Measurements from ENCODE around the gene SPATA4.
"Not testable (repeated sequence)": the region's sequence is repeated elsewhere in the genome, so short reads cannot be mapped to it uniquely, and the experiment has no call there.

SPATA4 gene

GRCh38 chr4:176222149-176222548, 26.8 kb upstream of the SPATA4 start:
- H3K36me3 ChIP-seq (ENCODE audit: control insufficient read depth in 2 of 2, insufficient read depth in 2 of 2, low read length in 2 of 2), result no peaks in the 10 kb centered on the region
- no peaks in the 10 kb centered on the region for H3K27me3 ChIP-seq (ENCODE audit: control insufficient read depth in 2 of 2, insufficient read depth in 2 of 2, low read length in 2 of 2)
- H3K4me3 ChIP-seq (ENCODE audit: low read length in 2 of 2), result no peak overlapping the region
- H3K9me3 ChIP-seq (ENCODE audit: control insufficient read depth in 2 of 2, low read length in 2 of 2), result no peaks in the 10 kb centered on the region
- H3K27ac ChIP-seq (ENCODE audit: low read depth in 2 of 2, low read length in 2 of 2), result no peak overlapping the region
- H3K9ac ChIP-seq (ENCODE audit: low read depth in 1 of 2, low read length in 2 of 2), result no peak overlapping the region
- H3K4me1 ChIP-seq (ENCODE audit: control insufficient read depth in 2 of 2, insufficient read depth in 2 of 2, low read length in 2 of 2), result no peaks in the 10 kb centered on the region

- Histone ChIP-seq H3K4me3 (ENCODE audit: low read length in 2 of 2) (no peak overlapping the region), H3K36me3 (ENCODE audit: control insufficient read depth in 2 of 2, insufficient read depth in 2 of 2, low read length in 2 of 2) (no peaks in the 10 kb centered on the region), H3K9me3 (ENCODE audit: control insufficient read depth in 2 of 2, low read length in 2 of 2) (no peaks in the 10 kb centered on the region)
Measured at GRCh38 chr4:176217510-176217909, 22.1 kb upstream of the SPATA4 start.

GRCh38 chr4:176212351-176212750, 17.0 kb upstream of the SPATA4 start:
- not testable (repeated sequence) for H3K9me3 ChIP-seq (ENCODE audit: control insufficient read depth in 2 of 2, low read length in 2 of 2); H3K9ac ChIP-seq (ENCODE audit: low read depth in 1 of 2, low read length in 2 of 2); H3K36me3 ChIP-seq (ENCODE audit: control insufficient read depth in 2 of 2, insufficient read depth in 2 of 2, low read length in 2 of 2); H3K27ac ChIP-seq (ENCODE audit: low read depth in 2 of 2, low read length in 2 of 2); H3K27me3 ChIP-seq (ENCODE audit: control insufficient read depth in 2 of 2, insufficient read depth in 2 of 2, low read length in 2 of 2); H3K4me3 ChIP-seq (ENCODE audit: low read length in 2 of 2); H3K4me1 ChIP-seq (ENCODE audit: control insufficient read depth in 2 of 2, insufficient read depth in 2 of 2, low read length in 2 of 2)

More at GRCh38 chr4:176217510-176217909, 22.1 kb upstream of the SPATA4 start:
- no peaks in the 10 kb centered on the region for H3K4me1 ChIP-seq (ENCODE audit: control insufficient read depth in 2 of 2, insufficient read depth in 2 of 2, low read length in 2 of 2)
- H3K9ac ChIP-seq (ENCODE audit: low read depth in 1 of 2, low read length in 2 of 2), result no peak overlapping the region
- H3K27me3 ChIP-seq (ENCODE audit: control insufficient read depth in 2 of 2, insufficient read depth in 2 of 2, low read length in 2 of 2), result no peaks in the 10 kb centered on the region
- no peak overlapping the region for H3K27ac ChIP-seq (ENCODE audit: low read depth in 2 of 2, low read length in 2 of 2)

GRCh38 chr4:176210579-176211296, 15.4 kb upstream of the SPATA4 start:
- Histone ChIP-seq H3K9me3 (ENCODE audit: control insufficient read depth in 2 of 2, low read length in 2 of 2) (no peaks in the 10 kb centered on the region), H3K4me1 (ENCODE audit: control insufficient read depth in 2 of 2, insufficient read depth in 2 of 2, low read length in 2 of 2) (no peaks in the 10 kb centered on the region), H3K27ac (ENCODE audit: low read depth in 2 of 2, low read length in 2 of 2) (no peak overlapping the region)

GRCh38 chr4:176210101-176210500, 14.7 kb upstream of the SPATA4 start:
- Histone ChIP-seq H3K4me1 (ENCODE audit: control insufficient read depth in 2 of 2, insufficient read depth in 2 of 2, low read length in 2 of 2) (no peaks in the 10 kb centered on the region), H3K4me3 (ENCODE audit: low read length in 2 of 2) (no peak overlapping the region), H3K9ac (ENCODE audit: low read depth in 1 of 2, low read length in 2 of 2) (no peak overlapping the region), H3K27ac (ENCODE audit: low read depth in 2 of 2, low read length in 2 of 2) (no peak overlapping the region), H3K27me3 (ENCODE audit: control insufficient read depth in 2 of 2, insufficient read depth in 2 of 2, low read length in 2 of 2) (peaks cover 0 to 4% of the 10 kb centered on the region in 2 donors), H3K9me3 (ENCODE audit: control insufficient read depth in 2 of 2, low read length in 2 of 2) (no peaks in the 10 kb centered on the region), H3K36me3 (ENCODE audit: control insufficient read depth in 2 of 2, insufficient read depth in 2 of 2, low read length in 2 of 2) (no peaks in the 10 kb centered on the region)

More at GRCh38 chr4:176210579-176211296, 15.4 kb upstream of the SPATA4 start:
- no peak overlapping the region for H3K9ac ChIP-seq (ENCODE audit: low read depth in 1 of 2, low read length in 2 of 2)
- H3K4me3 ChIP-seq (ENCODE audit: low read length in 2 of 2), result no peak overlapping the region
- H3K27me3 ChIP-seq (ENCODE audit: control insufficient read depth in 2 of 2, insufficient read depth in 2 of 2, low read length in 2 of 2), result peaks cover 0 to 4% of the 10 kb centered on the region in 2 donors
- no peaks in the 10 kb centered on the region for H3K36me3 ChIP-seq (ENCODE audit: control insufficient read depth in 2 of 2, insufficient read depth in 2 of 2, low read length in 2 of 2)

GRCh38 chr4:176209535-176209934, 14.2 kb upstream of the SPATA4 start:
- no peak overlapping the region for H3K27ac ChIP-seq (ENCODE audit: low read depth in 2 of 2, low read length in 2 of 2)
- H3K9me3 ChIP-seq (ENCODE audit: control insufficient read depth in 2 of 2, low read length in 2 of 2), result no peaks in the 10 kb centered on the region
- no peak overlapping the region for H3K4me3 ChIP-seq (ENCODE audit: low read length in 2 of 2)
- H3K4me1 ChIP-seq (ENCODE audit: control insufficient read depth in 2 of 2, insufficient read depth in 2 of 2, low read length in 2 of 2), result no peaks in the 10 kb centered on the region
- peaks cover 0 to 4% of the 10 kb centered on the region in 2 donors for H3K27me3 ChIP-seq (ENCODE audit: control insufficient read depth in 2 of 2, insufficient read depth in 2 of 2, low read length in 2 of 2)
- no peak overlapping the region for H3K9ac ChIP-seq (ENCODE audit: low read depth in 1 of 2, low read length in 2 of 2)
- no peaks in the 10 kb centered on the region for H3K36me3 ChIP-seq (ENCODE audit: control insufficient read depth in 2 of 2, insufficient read depth in 2 of 2, low read length in 2 of 2)

- Histone ChIP-seq H3K4me1 (ENCODE audit: control insufficient read depth in 2 of 2, insufficient read depth in 2 of 2, low read length in 2 of 2) (no peaks in the 10 kb centered on the region), H3K4me3 (ENCODE audit: low read length in 2 of 2) (no peak overlapping the region), H3K9me3 (ENCODE audit: control insufficient read depth in 2 of 2, low read length in 2 of 2) (no peaks in the 10 kb centered on the region), H3K36me3 (ENCODE audit: control insufficient read depth in 2 of 2, insufficient read depth in 2 of 2, low read length in 2 of 2) (no peaks in the 10 kb centered on the region), H3K27me3 (ENCODE audit: control insufficient read depth in 2 of 2, insufficient read depth in 2 of 2, low read length in 2 of 2) (peaks cover 0 to 4% of the 10 kb centered on the region in 2 donors), H3K27ac (ENCODE audit: low read depth in 2 of 2, low read length in 2 of 2) (no peak overlapping the region), H3K9ac (ENCODE audit: low read depth in 1 of 2, low read length in 2 of 2) (no peak overlapping the region)
Measured at GRCh38 chr4:176207839-176208238, 12.5 kb upstream of the SPATA4 start.

GRCh38 chr4:176205299-176205698, 9.9 kb upstream of the SPATA4 start:
- Histone ChIP-seq H3K27me3 (ENCODE audit: control insufficient read depth in 2 of 2, insufficient read depth in 2 of 2, low read length in 2 of 2) (peaks cover 0 to 4% of the 10 kb centered on the region in 2 donors), H3K27ac (ENCODE audit: low read depth in 2 of 2, low read length in 2 of 2) (no peak overlapping the region)

GRCh38 chr4:176198316-176198903, 3.0 kb upstream of the SPATA4 start:
- no peaks in the 10 kb centered on the region for H3K27me3 ChIP-seq (ENCODE audit: control insufficient read depth in 2 of 2, insufficient read depth in 2 of 2, low read length in 2 of 2)
- H3K27ac ChIP-seq (ENCODE audit: low read depth in 2 of 2, low read length in 2 of 2), result no peak overlapping the region
- no peaks in the 10 kb centered on the region for H3K36me3 ChIP-seq (ENCODE audit: control insufficient read depth in 2 of 2, insufficient read depth in 2 of 2, low read length in 2 of 2)
- H3K9ac ChIP-seq (ENCODE audit: low read depth in 1 of 2, low read length in 2 of 2), result no peak overlapping the region
- no peaks in the 10 kb centered on the region for H3K9me3 ChIP-seq (ENCODE audit: control insufficient read depth in 2 of 2, low read length in 2 of 2)
- H3K4me1 ChIP-seq (ENCODE audit: control insufficient read depth in 2 of 2, insufficient read depth in 2 of 2, low read length in 2 of 2), result peaks cover 4% of the 10 kb centered on the region in 2 donors
- no peak overlapping the region for H3K4me3 ChIP-seq (ENCODE audit: low read length in 2 of 2)

More at GRCh38 chr4:176205299-176205698, 9.9 kb upstream of the SPATA4 start:
- no peak overlapping the region for H3K9ac ChIP-seq (ENCODE audit: low read depth in 1 of 2, low read length in 2 of 2)
- H3K4me1 ChIP-seq (ENCODE audit: control insufficient read depth in 2 of 2, insufficient read depth in 2 of 2, low read length in 2 of 2), result no peaks in the 10 kb centered on the region
- H3K4me3 ChIP-seq (ENCODE audit: low read length in 2 of 2), result no peak overlapping the region
- no peaks in the 10 kb centered on the region for H3K9me3 ChIP-seq (ENCODE audit: control insufficient read depth in 2 of 2, low read length in 2 of 2)
- no peaks in the 10 kb centered on the region for H3K36me3 ChIP-seq (ENCODE audit: control insufficient read depth in 2 of 2, insufficient read depth in 2 of 2, low read length in 2 of 2)

- no peaks in the 10 kb centered on the region for H3K27me3 ChIP-seq (ENCODE audit: control insufficient read depth in 2 of 2, insufficient read depth in 2 of 2, low read length in 2 of 2)
- H3K4me3 ChIP-seq (ENCODE audit: low read length in 2 of 2), result no peak overlapping the region
- no peaks in the 10 kb centered on the region for H3K9me3 ChIP-seq (ENCODE audit: control insufficient read depth in 2 of 2, low read length in 2 of 2)
- no peaks in the 10 kb centered on the region for H3K36me3 ChIP-seq (ENCODE audit: control insufficient read depth in 2 of 2, insufficient read depth in 2 of 2, low read length in 2 of 2)
- no peak overlapping the region for H3K27ac ChIP-seq (ENCODE audit: low read depth in 2 of 2, low read length in 2 of 2)
- peaks cover 4% of the 10 kb centered on the region in 2 donors for H3K4me1 ChIP-seq (ENCODE audit: control insufficient read depth in 2 of 2, insufficient read depth in 2 of 2, low read length in 2 of 2)
- H3K9ac ChIP-seq (ENCODE audit: low read depth in 1 of 2, low read length in 2 of 2), result no peak overlapping the region
Measured at GRCh38 chr4:176193938-176194337, 1.4 kb downstream of the SPATA4 start.
